Subcutaneous adipose tissue (tissue), 4 donors: ENCODE data around the gene BTN3A1. TPM values are rescaled to one million over a fixed set of nuclear protein-coding genes. Genes with fewer than 3 reads are reported as not detected.

Source experiments
- CTCF ChIP-seq: fragments of 450-650 bp; IDR thresholded peaks from one replicate; pipeline ENCODE4 v1.5.1; 2016; ENCODE audit warnings: low read depth, mild to moderate bottlenecking, control low read depth, antibody characterized with exemption, moderate library complexity
- total RNA-seq, 4 donors: library from RNA; depleted of rRNA; stranded (reverse); fragments of >200 nt; gene quantifications; one replicate each; pipeline ENCODE4 v1.1.0, GENCODE V29; 2016

BTN3A1 gene
- total RNA-seq, 4 donors from 2014 or later = 9.6 to 25.2 (median 16.5) TPM

GRCh38 chr6:26454631-26455030 lies 52.6 kb downstream of the BTN3A1 start:
- no peak for TF ChIP-seq CTCF

GRCh38 chr6:26455357-26455970 lies 53.4 kb downstream of the BTN3A1 start:
- no peak for TF ChIP-seq CTCF

GRCh38 chr6:26457264-26457805 lies 55.3 kb downstream of the BTN3A1 start:
- TF ChIP-seq CTCF = no peak

GRCh38 chr6:26457806-26458688 lies 56.0 kb downstream of the BTN3A1 start, which contains the start of gene BTN2A1:
BTN2A1 (plus strand) TSS chr6:26457955; CDS start chr6:26458637, 682 bp downstream.
- no peak for TF ChIP-seq CTCF

- no peak for TF ChIP-seq CTCF
Measured at GRCh38 chr6:26459023-26459810, 57.1 kb downstream of the BTN3A1 start.

GRCh38 chr6:26464014-26464413 lies 61.9 kb downstream of the BTN3A1 start:
- TF ChIP-seq CTCF = no peak
